ENCODE data around the gene PSORS1C1.
"Not testable (repeated sequence)": the region's sequence is repeated elsewhere in the genome, so short reads cannot be mapped to it uniquely, and the experiment has no call there.

The PSORS1C1 gene, protein sequence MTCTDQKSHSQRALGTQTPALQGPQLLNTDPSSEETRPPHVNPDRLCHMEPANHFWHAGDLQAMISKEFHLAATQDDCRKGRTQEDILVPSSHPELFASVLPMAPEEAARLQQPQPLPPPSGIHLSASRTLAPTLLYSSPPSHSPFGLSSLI

GRCh38 chr6:31114541-31114878 is at the start of gene PSORS1C1:
TSS of gene PSORS1C1 (plus strand) at chr6:31114800. CDS start at chr6:31129633, 14,833 bp downstream.
- DNase-seq (ENCODE audit: low read depth), result no peak

GRCh38 chr6:31065556-31065955 is 49.0 kb upstream of the PSORS1C1 start:
- DNase-seq (ENCODE audit: low read depth), result no peak

DNA sequence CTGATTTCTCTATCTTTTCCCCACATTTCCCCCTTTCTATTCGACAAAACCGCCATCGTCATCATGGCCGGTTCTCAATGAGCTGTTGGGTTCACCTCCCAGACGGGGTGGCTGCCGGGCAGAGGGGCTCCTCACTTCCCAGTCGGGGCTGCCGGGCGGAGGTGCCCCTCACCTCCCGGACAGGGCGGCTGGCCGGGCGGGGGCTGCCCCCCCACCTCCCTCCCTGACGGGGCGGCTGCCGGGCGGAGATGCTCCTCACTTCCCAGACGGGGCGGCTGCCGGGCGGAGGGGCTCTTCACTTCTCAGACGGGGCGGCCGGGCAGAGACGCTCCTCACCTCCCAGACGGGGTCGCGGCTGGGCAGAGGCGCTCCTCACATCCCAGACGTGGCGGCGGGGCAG is 47.6 kb upstream of the PSORS1C1 start:
- DNase-seq (ENCODE audit: low read depth), result not testable (repeated sequence)

GRCh38 chr6:31067891-31068668 is 46.5 kb upstream of the PSORS1C1 start:
- DNase-seq (ENCODE audit: low read depth), result not testable (repeated sequence)

DNA sequence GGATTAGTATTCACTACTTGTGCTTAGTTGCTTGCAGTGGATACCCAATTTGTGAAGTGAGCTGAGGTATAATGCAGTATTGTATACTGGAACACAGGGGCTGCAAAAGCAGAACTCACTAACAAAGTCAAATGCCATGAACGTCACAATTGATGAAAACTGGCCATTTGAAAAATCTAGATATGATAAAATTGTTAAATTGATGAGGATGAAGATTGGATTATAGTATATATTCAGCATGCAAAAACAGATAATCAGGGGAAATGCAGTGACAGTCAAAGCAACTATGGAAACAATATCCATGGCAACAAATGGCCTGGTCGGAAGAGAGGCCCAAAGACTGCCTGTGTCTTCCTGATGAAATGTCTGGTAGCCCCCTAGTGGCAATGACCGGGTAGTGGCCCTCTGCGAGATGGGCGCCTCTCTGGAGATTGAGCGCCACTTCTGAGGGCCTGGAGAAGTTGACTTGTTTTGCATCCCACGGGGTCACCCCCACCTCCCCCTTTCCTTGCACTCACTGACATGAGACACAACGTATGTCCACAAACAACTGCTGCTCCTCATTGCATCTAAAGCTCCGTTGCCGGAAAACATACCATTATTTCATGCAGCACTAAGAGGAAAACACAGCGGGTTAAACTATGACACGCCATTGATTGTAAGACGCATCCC is 45.8 kb upstream of the PSORS1C1 start:
- DNase-seq (ENCODE audit: low read depth), result peak; percentile 43

DNA sequence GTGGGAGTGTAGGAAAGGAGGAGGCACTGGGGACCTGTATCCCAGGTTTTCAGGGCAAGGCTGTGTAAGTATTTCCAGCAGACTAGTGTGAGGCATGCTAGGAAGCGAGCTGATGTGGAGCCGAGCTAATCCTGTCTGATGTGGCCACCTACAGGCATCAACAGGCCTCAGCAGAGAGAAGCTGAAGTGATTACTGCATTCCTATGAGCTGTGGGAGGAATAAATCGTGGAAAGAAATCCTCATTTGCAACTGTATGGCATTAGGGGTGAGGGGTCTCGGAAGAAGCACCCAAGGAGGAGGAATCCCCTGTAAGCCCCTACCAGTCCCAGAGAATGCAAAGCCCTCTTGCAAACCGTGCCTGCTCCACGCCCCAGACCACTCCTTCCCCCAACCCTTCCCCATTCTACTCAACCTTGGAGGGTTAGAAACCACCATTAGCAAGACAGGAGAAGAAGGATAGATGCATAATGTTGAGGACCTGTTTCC is 43.8 kb upstream of the PSORS1C1 start:
- no peak for DNase-seq (ENCODE audit: low read depth)

GRCh38 chr6:31074401-31074800 is 40.2 kb upstream of the PSORS1C1 start:
- no peak for DNase-seq (ENCODE audit: low read depth)

GRCh38 chr6:31075528-31075927 is 39.1 kb upstream of the PSORS1C1 start:
- DNase-seq (ENCODE audit: low read depth), result no peak

DNA sequence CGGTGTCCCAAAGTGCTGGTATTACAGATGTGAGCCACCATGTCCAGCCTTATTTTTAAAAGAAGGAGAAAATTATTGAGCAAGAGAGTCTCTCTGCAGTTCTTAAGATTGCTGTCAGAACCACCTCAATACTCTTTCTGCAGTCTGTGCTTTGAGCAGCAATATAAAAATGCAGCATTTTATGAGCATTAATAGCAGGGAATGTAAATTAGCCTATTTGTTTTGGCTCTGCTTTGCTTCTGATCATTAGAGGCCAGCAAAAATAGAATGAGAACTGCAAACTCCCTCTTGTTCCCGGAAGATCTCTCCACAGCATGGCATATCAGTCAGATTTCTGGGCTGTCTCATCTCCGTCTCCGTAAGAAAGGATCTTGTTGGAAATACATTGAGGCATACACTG is 38.0 kb upstream of the PSORS1C1 start:
- no peak for DNase-seq (ENCODE audit: low read depth)

- DNase-seq (ENCODE audit: low read depth), result no peak
These were observed 34.8 kb upstream of the PSORS1C1 start for GRCh38 chr6:31079656-31080261.

GRCh38 chr6:31081872-31082271 is 32.7 kb upstream of the PSORS1C1 start:
- DNase-seq (ENCODE audit: low read depth), result no peak

DNA sequence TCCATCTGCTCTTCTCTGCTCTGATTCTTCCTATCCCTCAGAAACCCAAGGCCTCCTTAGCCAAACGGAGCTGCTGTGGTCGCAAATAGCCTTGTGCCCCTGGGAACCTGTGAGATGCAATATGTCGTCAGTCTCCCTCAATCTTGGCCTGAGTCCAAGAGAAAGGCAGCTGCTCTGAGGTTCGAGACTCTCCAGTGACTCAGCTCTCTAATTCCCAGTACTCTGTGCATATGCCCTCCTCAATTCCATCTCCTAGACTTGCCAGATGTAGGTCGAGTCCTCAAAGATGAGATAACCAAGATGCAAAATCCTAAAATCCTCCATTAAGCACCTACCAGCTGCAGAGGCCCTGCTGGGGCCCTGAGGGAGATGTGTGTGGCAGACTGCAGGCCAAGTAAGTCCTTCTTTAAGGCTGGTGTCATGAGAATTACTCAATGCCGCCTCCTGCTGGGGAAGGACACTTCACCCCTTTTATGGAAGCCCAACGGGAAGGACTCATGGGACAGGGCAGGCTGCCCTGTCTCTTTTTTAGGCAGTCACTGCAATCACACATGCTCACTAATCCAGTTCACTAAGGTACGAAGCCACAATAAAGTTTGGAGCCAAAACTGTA is 30.8 kb upstream of the PSORS1C1 start:
- DNase-seq (ENCODE audit: low read depth), result peak; percentile 56

- no peak for DNase-seq (ENCODE audit: low read depth)
These were observed 27.7 kb upstream of the PSORS1C1 start for GRCh38 chr6:31086788-31087440.

DNA sequence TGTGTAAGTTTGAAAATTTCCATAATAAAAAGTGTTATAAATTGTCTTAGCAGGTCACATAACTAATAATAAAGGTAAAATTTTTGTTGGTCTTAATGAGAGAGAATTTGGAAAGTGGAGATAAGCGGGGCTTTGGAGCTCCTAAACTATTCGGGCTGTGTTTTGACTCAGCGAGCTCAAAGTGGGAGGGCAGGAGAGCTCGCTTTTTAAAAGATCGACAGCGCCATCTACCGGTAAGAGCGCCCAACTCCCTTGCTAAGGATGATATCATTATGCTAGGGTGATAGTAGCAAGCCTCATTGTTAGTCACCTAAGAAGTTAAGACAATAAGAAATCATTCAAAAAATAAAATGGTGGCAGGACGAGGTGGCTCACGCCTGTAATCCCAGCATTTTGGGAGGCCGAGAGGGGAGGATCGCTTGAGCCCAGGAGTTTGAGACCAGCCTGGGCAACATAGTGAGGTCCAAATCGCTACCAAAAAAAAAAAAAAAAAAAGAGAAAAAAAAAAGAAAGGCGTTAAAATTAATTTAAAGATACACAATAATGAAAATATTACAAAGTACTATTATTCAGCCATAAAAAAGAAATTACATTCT is 27.0 kb upstream of the PSORS1C1 start:
- DNase-seq (ENCODE audit: low read depth), result peak; percentile 43

GRCh38 chr6:31090275-31090972 is 24.2 kb upstream of the PSORS1C1 start:
- DNase-seq (ENCODE audit: low read depth), result no peak

- DNase-seq (ENCODE audit: low read depth), result no peak
These were observed 23.6 kb upstream of the PSORS1C1 start for GRCh38 chr6:31090973-31091364.

GRCh38 chr6:31091680-31092079 is 22.9 kb upstream of the PSORS1C1 start:
- no peak for DNase-seq (ENCODE audit: low read depth)

DNA sequence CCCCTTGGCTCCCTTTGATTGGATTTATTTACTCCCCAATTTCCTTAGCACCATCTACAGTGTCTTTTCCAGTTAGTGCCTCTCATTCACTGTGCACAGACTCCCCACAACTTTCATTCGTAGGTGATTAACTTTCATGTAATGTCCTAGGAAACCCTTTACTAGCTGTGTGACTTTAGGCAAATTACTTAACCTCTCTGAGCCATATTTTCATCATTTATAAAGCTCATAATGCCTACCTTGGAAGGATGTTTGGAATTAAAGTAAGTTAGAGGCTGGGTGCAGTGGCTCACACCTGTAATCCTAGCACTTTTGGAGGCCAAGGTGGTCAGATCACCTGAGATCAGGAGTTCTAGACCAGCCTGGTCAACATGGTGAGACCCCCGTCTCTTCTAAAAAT is 22.4 kb upstream of the PSORS1C1 start:
- DNase-seq (ENCODE audit: low read depth), result no peak

DNA sequence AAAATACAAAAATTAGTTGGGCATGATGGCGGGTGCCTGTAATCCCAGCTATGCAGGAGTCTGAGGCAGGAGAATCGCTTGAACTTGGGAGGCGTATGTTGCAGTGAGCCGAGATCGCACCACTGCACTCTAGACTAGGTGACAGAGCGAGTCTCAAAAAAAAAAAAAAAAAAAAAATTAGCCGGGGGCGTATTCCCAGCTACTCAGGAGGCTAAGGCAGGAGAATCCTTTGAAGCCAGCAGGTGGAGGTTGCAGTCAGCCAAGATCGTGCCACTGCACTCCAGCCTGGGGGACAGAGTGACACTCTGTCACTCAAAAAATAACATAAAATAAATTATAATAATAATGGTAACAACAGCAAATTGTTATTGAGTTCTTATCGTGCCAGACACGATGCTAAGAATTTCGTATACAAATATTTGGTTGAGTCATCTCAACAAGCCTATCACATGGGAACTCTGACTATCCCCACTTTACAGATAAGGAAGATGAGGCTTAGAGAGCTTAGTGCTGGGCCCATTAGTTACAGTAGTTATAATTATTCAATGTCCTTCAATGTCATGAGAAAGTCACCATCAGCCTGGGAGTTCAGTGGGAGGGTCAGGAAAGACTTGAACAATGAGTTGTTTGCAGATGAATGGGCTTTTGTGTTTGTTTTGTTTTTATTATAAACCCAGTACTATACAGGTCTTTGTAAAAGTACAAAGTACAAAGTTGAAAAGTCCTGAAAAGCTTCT is 21.7 kb upstream of the PSORS1C1 start:
- DNase-seq (ENCODE audit: low read depth), result no peak

GRCh38 chr6:31094389-31094881 is 20.2 kb upstream of the PSORS1C1 start:
- DNase-seq (ENCODE audit: low read depth), result no peak
